B cell (primary cell): ENCODE data around the gene CCR2. TPM values are rescaled to one million over a fixed set of nuclear protein-coding genes. Genes with fewer than 3 reads are reported as not detected.

Experiments
- ATAC-seq: fragments of 200-7000 bp; cut with Tn5 transposase; one replicate; pipeline ENCODE4 v1.10.0; 2021; ENCODE audit warnings: low read depth, mild to moderate bottlenecking, moderate number of reproducible peaks, moderate library complexity
- CTCF ChIA-PET: fragments of 350-600 bp; sonication (Branson Sonifier 250); formaldehyde crosslinking; loops from one replicate; lab custom pipeline; 2021; ENCODE audit warnings: antibody characterized with exemption, inconsistent platforms; lab: Charles Lee
- POLR2A ChIA-PET: fragments of 350-600 bp; sonication (Branson Sonifier 250); formaldehyde crosslinking; loops from one replicate; lab custom pipeline; 2021; ENCODE audit warnings: antibody characterized with exemption; lab: Charles Lee
- DNase-seq: peaks from one replicate; pipeline ENCODE4 v3.0.0; 2013
- H2AFZ ChIP-seq: 2 replicates; pipeline ENCODE4 v1.6.1; 2012; ENCODE audit warnings: mild to moderate bottlenecking, low read depth, low read length; ENCODE audit not compliant: insufficient read depth, poor library complexity, severe bottlenecking
- H3K27ac ChIP-seq, 2 donors: 1 replicate in 1 of 2; 2 replicates in 1 of 2; pipeline ENCODE4 v1.5.1; 2012 to 2013; ENCODE audit warnings: low read length in 2 of 2, mild to moderate bottlenecking in 2 of 2, moderate library complexity in 1 of 2
- H3K27me3 ChIP-seq, 4 experiments: fragments of 200-600 bp in 1 of 4; sonication (generic) in 1 of 4; replicated peaks in 1 of 4; 1 replicate in 2 of 4; 2 replicates in 2 of 4; pipeline versions ENCODE4 v1.6.1 to v1.7.0; 2013 to 2016; ENCODE audit warnings: low read length in 3 of 4, mild to moderate bottlenecking in 2 of 4, mixed read lengths in 1 of 4, moderate library complexity in 1 of 4; ENCODE audit not compliant: insufficient read depth in 4 of 4, control insufficient read depth in 3 of 4; ENCODE audit errors: control extremely low read depth in 1 of 4
- H3K36me3 ChIP-seq, 2 experiments: replicated peaks in 1 of 2; 1 replicate in 1 of 2; 2 replicates in 1 of 2; pipeline versions ENCODE4 v1.6.1 to v1.7.1; 2013; ENCODE audit warnings: low read length in 1 of 2; ENCODE audit not compliant: insufficient read depth in 2 of 2, control insufficient read depth in 1 of 2; ENCODE audit errors: control extremely low read depth in 1 of 2, extremely low read depth in 1 of 2
- H3K4me1 ChIP-seq, 2 donors: fragments of 200-600 bp in 1 of 2; sonication (generic) in 1 of 2; 1 replicate in 1 of 2; 2 replicates in 1 of 2; pipeline versions ENCODE4 v1.5.1 to v1.6.1; 2013 to 2017; ENCODE audit warnings: low read length in 2 of 2; ENCODE audit not compliant: control insufficient read depth in 2 of 2, insufficient read depth in 2 of 2
- H3K4me2 ChIP-seq: replicated peaks from 2 replicates; pipeline ENCODE3; 2012; ENCODE audit warnings: mild to moderate bottlenecking, low read depth, low read length; ENCODE audit not compliant: poor library complexity, severe bottlenecking
- H3K4me3 ChIP-seq, 5 experiments: fragments of 200-600 bp in 1 of 5; sonication (generic) in 1 of 5; 1 replicate in 3 of 5; 2 replicates in 2 of 5; pipeline versions ENCODE4 v1.5.1 to v1.7.0; 2011 to 2016; ENCODE audit warnings: low read length in 4 of 5, mild to moderate bottlenecking in 4 of 5, low read depth in 2 of 5, control low read depth in 1 of 5, moderate library complexity in 1 of 5; ENCODE audit not compliant: insufficient read depth in 1 of 5; ENCODE audit errors: control extremely low read depth in 1 of 5, extremely low read depth in 1 of 5
- H3K79me2 ChIP-seq: fragments of 200-600 bp; sonication (generic); one replicate; pipeline ENCODE4 v1.6.0; 2016; ENCODE audit warnings: low read length; ENCODE audit not compliant: control insufficient read depth, insufficient read depth
- H3K9ac ChIP-seq: fragments of 200-600 bp; sonication (generic); 2 replicates; pipeline ENCODE4 v1.6.1; 2017; ENCODE audit warnings: mild to moderate bottlenecking, low read length, moderate library complexity
- H3K9me3 ChIP-seq, 3 donors: one replicate each; pipeline versions ENCODE4 v1.6.1 to v1.7.1; 2013; ENCODE audit warnings: low read length in 2 of 3; ENCODE audit not compliant: control insufficient read depth in 2 of 3, insufficient read depth in 1 of 3; ENCODE audit errors: control extremely low read depth in 1 of 3
- H4K20me1 ChIP-seq: 2 replicates; pipeline ENCODE4 v1.6.0; 2012; ENCODE audit warnings: mild to moderate bottlenecking, low read length; ENCODE audit not compliant: insufficient read depth, control insufficient read depth, poor library complexity, severe bottlenecking
- H3K27ac Mint-ChIP-seq: one replicate; pipeline ENCODE4 v1.8.0; 2021; ENCODE audit warnings: mixed read lengths
- H3K27me3 Mint-ChIP-seq: one replicate; pipeline ENCODE4 v1.8.0; 2021; ENCODE audit warnings: mixed read lengths
- H3K4me1 Mint-ChIP-seq: one replicate; pipeline ENCODE4 v1.8.0; 2021; ENCODE audit warnings: mixed read lengths
- H3K4me3 Mint-ChIP-seq: one replicate; pipeline ENCODE4 v1.8.0; 2021; ENCODE audit warnings: mixed read lengths
- H3K9me3 Mint-ChIP-seq: one replicate; pipeline ENCODE4 v1.8.0; 2022; ENCODE audit warnings: mixed read lengths; ENCODE audit not compliant: insufficient read depth
- CTCF ChIP-seq: fragments of 200-600 bp; IDR thresholded peaks from one replicate; pipeline ENCODE4 v1.8.0; 2022; ENCODE audit warnings: antibody characterized with exemption, mild to moderate bottlenecking
- EZH2 ChIP-seq: IDR thresholded peaks from 2 replicates; pipeline ENCODE4 v1.6.1; 2012; ENCODE audit warnings: borderline replicate concordance, low read depth, mild to moderate bottlenecking, moderate library complexity, low read length; ENCODE audit not compliant: insufficient read depth, poor library complexity, severe bottlenecking
- WGBS: methylation state at CpG from one replicate; pipeline ENCODE4 v1.1.5; 2013; ENCODE audit warnings: missing lambda C conversion rate; ENCODE audit not compliant: insufficient coverage; 5-methylcytosine and 5-hydroxymethylcytosine counted together
- intact Hi-C: fragments of 100-400 bp; cut with micrococcal nuclease; formaldehyde crosslinking; loops from one replicate; pipeline ENCODE4 v1.10.0; 2022
- polyA plus RNA-seq: library from polyadenylated mRNA; depleted of rRNA; stranded (reverse); fragments of >200 nt; gene quantifications from 2 replicates; pipeline ENCODE4 v1.2.3, GENCODE V29; 2012
- total RNA-seq, 2 donors: library from RNA; stranded (reverse); fragments of 120-200 nt in 1 of 2; gene quantifications; 1 replicate in 1 of 2; 2 replicates in 1 of 2; pipeline versions ENCODE4 v1.2.3 to v1.2.4, GENCODE V29; 2013 to 2022

The CCR2 gene
- total and polyA plus RNA-seq, 2 donors (not counting 1 experiment from before 2014, with no cell fraction given), result 0.34 to 0.82 TPM

- peak; percentile 64 for DNase-seq
- peak; percentile 51 for ATAC-seq
- H3K27ac Mint-ChIP-seq, result peak overlapping the region; percentile 5
- Histone ChIP-seq H3K27ac (no peak overlapping the region), H3K4me3 (no peak overlapping the region), H2AFZ (no peak overlapping the region), H3K4me2 (no peak overlapping the region), H3K9ac (no peak overlapping the region), H3K79me2 (no peaks in the 10 kb centered on the region), H3K36me3 (no peaks in the 10 kb centered on the region), H4K20me1 (no peaks in the 10 kb centered on the region), H3K27me3 (peaks cover 0 to 2% (median 0%) of the 10 kb centered on the region in 4 experiments), H3K9me3 (no peaks in the 10 kb centered on the region), H3K4me1 (peaks cover 24 to 30% of the 10 kb centered on the region in 2 donors)
- 51% methylated on average over 8 of the region's 8 CpGs for WGBS
- peaks cover 3% of the 10 kb centered on the region for H3K27me3 Mint-ChIP-seq
- no peak for TF ChIP-seq EZH2
- TF ChIP-seq CTCF, result peak; percentile 72
- intact Hi-C loops, result loop anchor here (1.0 kb wide), 2 partner anchors 102 to 440 kb away; no protein-coding TSS in a partner anchor
- peaks cover 41% of the 10 kb centered on the region for H3K4me1 Mint-ChIP-seq
- no peaks in the 10 kb centered on the region for H3K9me3 Mint-ChIP-seq
- ChIA-PET CTCF (interaction anchor here (0.6 to 5.1 kb wide), 34 partner anchors 9 to 719 kb away, joined by 3 to 58 read pairs (median 4); partner anchors contain the start of genes CCR1, CXCR6 and FYCO1), POLR2A (interaction anchor here (0.5 to 0.7 kb wide), 3 partner anchors 35 to 171 kb away, joined by 4 read pairs; partner anchors contain the start of gene CCR3)
- no peak overlapping the region for H3K4me3 Mint-ChIP-seq
Observed at GRCh38 chr3:46378426-46378942, 24.6 kb downstream of the CCR2 start.

- peak overlapping the region; percentile 57 for H3K4me2 ChIP-seq
- ATAC-seq, result no peak
- H3K4me3 Mint-ChIP-seq, result peak overlapping the region; percentile 76
- no peaks in the 10 kb centered on the region for H3K36me3 ChIP-seq
- ChIA-PET POLR2A (no interaction called here), CTCF (interaction anchor here (0.8 to 6.0 kb wide), 5 partner anchors 9 to 619 kb away, joined by 3 to 58 read pairs (median 10); partner anchors contain the start of gene CCR5)
- no peaks in the 10 kb centered on the region for H3K27me3 Mint-ChIP-seq
- H3K4me1 Mint-ChIP-seq, result peaks cover 54% of the 10 kb centered on the region
- peaks cover 43 to 49% of the 10 kb centered on the region in 2 donors for H3K4me1 ChIP-seq
- H3K9ac ChIP-seq, result peak overlapping the region; percentile 4
- peak overlapping the region in 1 of 2 donors; percentile 2 for H3K27ac ChIP-seq
- H3K79me2 ChIP-seq, result no peaks in the 10 kb centered on the region
- H3K27ac Mint-ChIP-seq, result peak overlapping the region; percentile 87
- H3K9me3 ChIP-seq, result no peaks in the 10 kb centered on the region
- H3K4me3 ChIP-seq, result no peak overlapping the region
- intact Hi-C loops, result no loop called here
- no peaks in the 10 kb centered on the region for H4K20me1 ChIP-seq
- peak; percentile 33 for DNase-seq
- TF ChIP-seq EZH2 (no peak), CTCF (no peak)
- H2AFZ ChIP-seq, result peak overlapping the region; percentile 23
- no peaks in the 10 kb centered on the region for H3K9me3 Mint-ChIP-seq
- H3K27me3 ChIP-seq, result no peaks in the 10 kb centered on the region
- 70% methylated on average over 4 of the region's 8 CpGs for WGBS
Observed at GRCh38 chr3:46380471-46381221, 26.7 kb downstream of the CCR2 start.
